H1 (cell line): ENCODE data around the gene CKMT1A. TPM values are rescaled to one million over a fixed set of nuclear protein-coding genes. Genes with fewer than 3 reads are reported as not detected.
"Not testable (repeated sequence)": the region's sequence is repeated elsewhere in the genome, so short reads cannot be mapped to it uniquely, and the experiment has no call there.

Source experiments
- CTCF ChIA-PET: fragments of 300-600 bp; sonication (Branson Sonifier 250); formaldehyde crosslinking; loops from one replicate; lab custom pipeline; 2021; ENCODE audit not compliant: partially characterized antibody; lab: Charles Lee
- POLR2A ChIA-PET: fragments of 300-600 bp; sonication (Branson Sonifier 250); formaldehyde crosslinking; loops from one replicate; lab custom pipeline; 2021; ENCODE audit warnings: inconsistent platforms; ENCODE audit not compliant: partially characterized antibody; lab: Charles Lee
- DNase-seq, 2 experiments: peaks; one replicate each; pipeline versions ENCODE4 v3.0.0 to v3.0.0-alpha.2; 2010 to 2022; ENCODE audit warnings: low spot score in 2 of 2, low read depth in 1 of 2, mixed read lengths in 1 of 2
- FAIRE-seq: peaks from 2 replicates; lab custom pipeline; 2011; peaks lifted over from hg19 to GRCh38; lab: Jason Lieb, UNC
- H2AFZ ChIP-seq: 2 replicates; pipeline ENCODE4 v1.8.1; 2012; ENCODE audit warnings: low read length, inconsistent platforms
- H2AK5ac ChIP-seq: 2 replicates; pipeline ENCODE4 v1.6.1; 2013; ENCODE audit warnings: low read depth, low read length
- H2BK120ac ChIP-seq: replicated peaks from 2 replicates; pipeline ENCODE3; 2013; ENCODE audit warnings: low read depth, low read length, inconsistent platforms
- H2BK12ac ChIP-seq: 2 replicates; pipeline ENCODE4 v1.6.1; 2013; ENCODE audit warnings: low read depth, low read length
- H2BK15ac ChIP-seq: 2 replicates; pipeline ENCODE4 v1.6.1; 2013; ENCODE audit warnings: low read length
- H2BK20ac ChIP-seq: 2 replicates; pipeline ENCODE4 v1.6.1; 2013; ENCODE audit warnings: low read length
- H2BK5ac ChIP-seq: 2 replicates; pipeline ENCODE4 v1.6.1; 2013; ENCODE audit warnings: low read depth, low read length
- H3K14ac ChIP-seq: 2 replicates; pipeline ENCODE4 v1.6.1; 2013; ENCODE audit warnings: inconsistent platforms; ENCODE audit not compliant: insufficient read length
- H3K18ac ChIP-seq: 2 replicates; pipeline ENCODE4 v1.6.1; 2013; ENCODE audit warnings: low read length; ENCODE audit errors: extremely low read depth
- H3K23ac ChIP-seq: 2 replicates; pipeline ENCODE4 v1.6.1; 2013; ENCODE audit warnings: inconsistent platforms; ENCODE audit not compliant: insufficient read length
- H3K23me2 ChIP-seq: 2 replicates; pipeline ENCODE4 v1.6.1; 2013; ENCODE audit warnings: low read depth, low read length
- H3K27ac ChIP-seq: 2 replicates; pipeline ENCODE4 v1.6.1; 2011; ENCODE audit warnings: low read depth, low read length, inconsistent platforms
- H3K27me3 ChIP-seq, 4 experiments: replicated peaks in 1 of 4; 1 replicate in 1 of 4; 2 replicates in 3 of 4; pipeline versions ENCODE4 v1.6.1 to v1.8.1; 2011 to 2013; ENCODE audit warnings: low read length in 3 of 4, mild to moderate bottlenecking in 3 of 4, inconsistent platforms in 2 of 4, mixed read lengths in 2 of 4, moderate library complexity in 1 of 4; ENCODE audit not compliant: control insufficient read depth in 3 of 4, insufficient read depth in 3 of 4; ENCODE audit errors: extremely low read depth in 1 of 4
- H3K36me3 ChIP-seq, 4 experiments: 2 replicates each; pipeline versions ENCODE4 v1.6.1 to v1.8.1; 2011 to 2013; ENCODE audit warnings: mild to moderate bottlenecking in 4 of 4, low read length in 3 of 4, moderate library complexity in 2 of 4, control low read depth in 1 of 4, inconsistent platforms in 1 of 4; ENCODE audit not compliant: insufficient read depth in 4 of 4, control insufficient read depth in 2 of 4
- H3K4ac ChIP-seq: replicated peaks from 2 replicates; pipeline ENCODE3; 2013; ENCODE audit warnings: low read length, low read depth, mixed read lengths, inconsistent platforms; ENCODE audit not compliant: insufficient read length
- H3K4me1 ChIP-seq, 4 experiments: replicated peaks in 1 of 4; 1 replicate in 1 of 4; 2 replicates in 3 of 4; pipeline versions ENCODE4 v1.6.1 to v1.8.1; 2011 to 2013; ENCODE audit warnings: low read length in 3 of 4, inconsistent platforms in 2 of 4, mixed read lengths in 1 of 4; ENCODE audit not compliant: insufficient read depth in 4 of 4, control insufficient read depth in 3 of 4
- H3K4me2 ChIP-seq, 2 experiments: 2 replicates each; pipeline versions ENCODE4 v1.6.1 to v1.8.1; 2011 to 2013; ENCODE audit warnings: low read depth in 2 of 2, low read length in 2 of 2, control low read depth in 1 of 2, inconsistent platforms in 1 of 2, mild to moderate bottlenecking in 1 of 2; ENCODE audit not compliant: insufficient read depth in 1 of 2
- H3K4me3 ChIP-seq, 4 experiments: fragments of 200-600, 300-600 bp in 1 of 4; sonication (generic), shearing (Covaris generic), sonication (Bioruptor Twin) in 1 of 4; 2 replicates each; pipeline versions ENCODE4 v1.5.1 to v1.8.1; 2011 to 2016; ENCODE audit warnings: low read length in 4 of 4, low read depth in 3 of 4, control low read depth in 2 of 4, inconsistent platforms in 2 of 4, mild to moderate bottlenecking in 2 of 4, mixed read lengths in 1 of 4, moderate library complexity in 1 of 4; ENCODE audit not compliant: insufficient read depth in 2 of 4; ENCODE audit errors: extremely low read depth in 1 of 4
- H3K56ac ChIP-seq: replicated peaks from 2 replicates; pipeline ENCODE3; 2013; ENCODE audit warnings: low read depth, mild to moderate bottlenecking, mixed read lengths, low read length, inconsistent platforms; ENCODE audit not compliant: insufficient read length
- H3K79me1 ChIP-seq: 2 replicates; pipeline ENCODE4 v1.6.1; 2013; ENCODE audit warnings: low read depth, low read length, control low read depth
- H3K79me2 ChIP-seq, 2 experiments: 2 replicates each; pipeline versions ENCODE4 v1.6.1 to v1.8.1; 2012 to 2013; ENCODE audit warnings: low read length in 2 of 2, mild to moderate bottlenecking in 2 of 2, inconsistent platforms in 1 of 2; ENCODE audit not compliant: insufficient read depth in 2 of 2, control insufficient read depth in 1 of 2
- H3K9ac ChIP-seq, 4 experiments: replicated peaks in 1 of 4; 1 replicate in 1 of 4; 2 replicates in 3 of 4; pipeline versions ENCODE4 v1.6.1 to v1.8.1; 2011 to 2013; ENCODE audit warnings: low read depth in 3 of 4, low read length in 3 of 4, control low read depth in 2 of 4, mild to moderate bottlenecking in 2 of 4, moderate library complexity in 2 of 4, inconsistent platforms in 1 of 4; ENCODE audit errors: extremely low read depth in 1 of 4
- H3K9me3 ChIP-seq, 2 experiments: 2 replicates each; pipeline versions ENCODE4 v1.6.1 to v1.8.1; 2012 to 2013; ENCODE audit warnings: mild to moderate bottlenecking in 2 of 2, moderate library complexity in 2 of 2, control low read depth in 1 of 2, inconsistent platforms in 1 of 2, low read depth in 1 of 2, low read length in 1 of 2, mixed read lengths in 1 of 2; ENCODE audit not compliant: insufficient read depth in 2 of 2
- H4K20me1 ChIP-seq, 2 experiments: replicated peaks in 1 of 2; 2 replicates each; pipeline versions ENCODE3 to v1.8.1; 2011 to 2013; ENCODE audit warnings: inconsistent platforms in 2 of 2, low read length in 2 of 2, mild to moderate bottlenecking in 1 of 2; ENCODE audit not compliant: insufficient read depth in 2 of 2, control insufficient read depth in 1 of 2
- H4K5ac ChIP-seq: 2 replicates; pipeline ENCODE4 v1.6.1; 2013; ENCODE audit warnings: low read length, low read depth, mixed read lengths, inconsistent platforms; ENCODE audit not compliant: insufficient read length
- H4K8ac ChIP-seq: 2 replicates; pipeline ENCODE4 v1.8.0; 2013; ENCODE audit warnings: mild to moderate bottlenecking, moderate library complexity, low read length, inconsistent platforms; ENCODE audit not compliant: insufficient read depth; ENCODE audit errors: extremely low read depth
- H4K91ac ChIP-seq: replicated peaks from 2 replicates; pipeline ENCODE3; 2013; ENCODE audit warnings: low read length, mixed read lengths, inconsistent platforms; ENCODE audit not compliant: insufficient read length
- WGBS, 2 experiments: shearing (Covaris generic) in 1 of 2; methylation state at CpG; one replicate each; pipeline versions ENCODE4 v1.1.6 to v1.1.7; 2013 to 2015; ENCODE audit warnings: low lambda C conversion rate in 2 of 2, mixed read lengths in 2 of 2, inconsistent platforms in 1 of 2, low coverage in 1 of 2, missing lambda C conversion rate in 1 of 2; ENCODE audit not compliant: insufficient replicate concordance in 2 of 2, insufficient coverage in 1 of 2, insufficient read length in 1 of 2; ENCODE audit errors: extremely low coverage in 1 of 2, missing lambda C conversion rate in 1 of 2; 5-methylcytosine and 5-hydroxymethylcytosine counted together
- polyA plus RNA-seq, 7 experiments: library from polyadenylated mRNA; depleted of rRNA in 3 of 7; stranded (reverse) in 5 of 7; unstranded in 2 of 7; fragments of >200 nt in 5 of 7; fragments of 200-250 nt in 2 of 7; gene quantifications; 1 replicate in 5 of 7; 2 replicates in 1 of 7; 4 replicates in 1 of 7; pipeline versions ENCODE4 v1.2.1 to v1.2.3, GENCODE V29; 2011 to 2013; ENCODE audit warnings: missing spikeins in 2 of 7, mixed read lengths in 2 of 7
- total RNA-seq: library from RNA; stranded (reverse); fragmentation: NEBNext Ultra II Directional; extraction: Animal tissue kit (Norgen Biotek cat#: 25700); gene quantifications from 2 replicates; pipeline ENCODE4 v1.2.1, GENCODE V29; 2021

The CKMT1A gene
- total and polyA plus RNA-seq, 2 of the 8 experiments (the other 6 are each of a cell fraction or from before 2014, with no cell fraction given): 35.0 to 38.9 TPM

DNA sequence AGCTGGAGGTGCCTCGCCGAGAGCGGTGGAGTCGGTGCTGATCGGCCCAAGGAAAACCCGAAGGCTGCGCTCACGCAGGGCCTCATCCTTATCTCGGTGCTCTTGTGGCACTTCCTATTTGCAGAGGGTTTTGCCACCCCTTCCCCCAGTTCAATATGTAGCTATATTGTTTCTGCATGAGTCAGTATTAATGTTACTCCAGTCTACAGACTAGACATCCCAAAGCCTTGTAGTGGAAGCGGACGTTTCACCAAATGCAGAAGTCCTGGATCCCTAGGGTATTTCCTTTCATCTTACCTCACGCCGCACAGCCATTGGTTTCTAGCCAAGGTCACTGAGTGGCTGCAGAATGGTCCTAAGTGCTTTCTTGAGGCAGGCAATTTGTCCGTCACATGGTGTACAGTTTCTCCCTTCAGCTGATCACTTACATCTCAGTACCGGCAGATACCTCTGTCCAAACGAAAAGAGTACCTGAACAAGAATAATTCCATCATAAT is 44.2 kb upstream of the CKMT1A start:
- H2BK5ac ChIP-seq, H3K27ac ChIP-seq, H2BK20ac ChIP-seq, H3K23me2 ChIP-seq, H3K4ac ChIP-seq, H2BK120ac ChIP-seq, POLR2A ChIA-PET, H3K79me1 ChIP-seq, CTCF ChIA-PET, H3K4me3 ChIP-seq, H3K4me2 ChIP-seq, H3K14ac ChIP-seq, H2BK12ac ChIP-seq, H3K4me1 ChIP-seq, H4K91ac ChIP-seq, H3K23ac ChIP-seq, H2BK15ac ChIP-seq, FAIRE-seq, H2AK5ac ChIP-seq, H4K5ac ChIP-seq, H2AFZ ChIP-seq, H3K79me2 ChIP-seq, H3K9ac ChIP-seq, H4K8ac ChIP-seq, H3K56ac ChIP-seq, DNase-seq, H4K20me1 ChIP-seq, H3K18ac ChIP-seq, H3K27me3 ChIP-seq: not testable (repeated sequence)
- H3K36me3 ChIP-seq: peaks cover 0 to 14% (median 2%) of the 10 kb centered on the region in 4 experiments; a peak in 2 of 8 replicates
- 97% methylated on average over 13 of the region's 16 CpGs; no CpG with 5 or more reads in 1 of the 2 experiments for WGBS, 2 experiments
- H3K9me3 ChIP-seq: peaks cover 5 to 19% of the 10 kb centered on the region in 2 experiments

DNA sequence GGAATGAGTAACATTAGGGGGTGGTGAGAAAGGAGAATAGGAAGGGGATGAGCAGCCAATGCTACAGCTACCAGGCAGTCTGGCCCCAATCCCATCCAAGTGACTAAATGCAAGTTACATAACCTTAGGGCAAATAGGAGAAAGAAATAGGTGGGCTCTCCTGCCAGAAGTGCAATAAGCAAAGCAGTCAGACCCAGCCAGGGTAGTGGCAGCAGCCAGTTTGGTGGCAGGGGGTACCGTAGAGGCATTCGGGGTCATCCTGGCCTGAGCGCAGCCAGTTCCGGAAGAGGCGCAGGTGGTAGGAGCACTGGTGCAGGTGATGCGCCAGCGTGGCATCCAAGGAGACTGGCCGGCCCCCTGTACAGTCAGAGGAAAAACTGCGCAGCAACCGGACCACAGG is 33.9 kb upstream of the CKMT1A start:
- H3K4me1 ChIP-seq, H3K4me2 ChIP-seq, H3K4ac ChIP-seq, H4K91ac ChIP-seq, FAIRE-seq, H4K5ac ChIP-seq, H3K23me2 ChIP-seq, H2BK120ac ChIP-seq, H3K23ac ChIP-seq, H4K8ac ChIP-seq, H2AK5ac ChIP-seq, H3K79me1 ChIP-seq, H3K36me3 ChIP-seq, H2BK12ac ChIP-seq, H4K20me1 ChIP-seq, H3K18ac ChIP-seq, CTCF ChIA-PET, H2BK15ac ChIP-seq, H3K14ac ChIP-seq, H2BK20ac ChIP-seq, H3K9me3 ChIP-seq, H2AFZ ChIP-seq, H2BK5ac ChIP-seq, H3K27ac ChIP-seq, H3K4me3 ChIP-seq, H3K27me3 ChIP-seq, H3K56ac ChIP-seq, POLR2A ChIA-PET, DNase-seq, H3K9ac ChIP-seq, H3K79me2 ChIP-seq: not testable (repeated sequence)
- no CpG with 5 or more reads among the region's 10 CpGs for WGBS, 2 experiments
